Astrocyte of the spinal cord (primary cell): Measurements from ENCODE around the gene SULT1C4.

Source experiments
- DNase-seq: peaks from one replicate; pipeline ENCODE4 v3.0.0; 2011; ENCODE audit warnings: low read depth, low spot score
- H3K4me3 ChIP-seq: 2 replicates; pipeline ENCODE4 v1.5.1; 2011; ENCODE audit warnings: low read depth, mild to moderate bottlenecking, low read length, moderate library complexity
- in situ Hi-C: cut with HindIII; loops from 2 replicates; pipeline ENCODE4 v1.10.0; 2017; ENCODE audit warnings: low sequenced_read_pairs
- TF ChIP-seq, protein P1 (sequence below): IDR thresholded peaks from 2 replicates; pipeline ENCODE4 v1.5.1; 2012; ENCODE audit warnings: low read depth, mild to moderate bottlenecking, low read length, inconsistent platforms

The SULT1C4 gene

DNA sequence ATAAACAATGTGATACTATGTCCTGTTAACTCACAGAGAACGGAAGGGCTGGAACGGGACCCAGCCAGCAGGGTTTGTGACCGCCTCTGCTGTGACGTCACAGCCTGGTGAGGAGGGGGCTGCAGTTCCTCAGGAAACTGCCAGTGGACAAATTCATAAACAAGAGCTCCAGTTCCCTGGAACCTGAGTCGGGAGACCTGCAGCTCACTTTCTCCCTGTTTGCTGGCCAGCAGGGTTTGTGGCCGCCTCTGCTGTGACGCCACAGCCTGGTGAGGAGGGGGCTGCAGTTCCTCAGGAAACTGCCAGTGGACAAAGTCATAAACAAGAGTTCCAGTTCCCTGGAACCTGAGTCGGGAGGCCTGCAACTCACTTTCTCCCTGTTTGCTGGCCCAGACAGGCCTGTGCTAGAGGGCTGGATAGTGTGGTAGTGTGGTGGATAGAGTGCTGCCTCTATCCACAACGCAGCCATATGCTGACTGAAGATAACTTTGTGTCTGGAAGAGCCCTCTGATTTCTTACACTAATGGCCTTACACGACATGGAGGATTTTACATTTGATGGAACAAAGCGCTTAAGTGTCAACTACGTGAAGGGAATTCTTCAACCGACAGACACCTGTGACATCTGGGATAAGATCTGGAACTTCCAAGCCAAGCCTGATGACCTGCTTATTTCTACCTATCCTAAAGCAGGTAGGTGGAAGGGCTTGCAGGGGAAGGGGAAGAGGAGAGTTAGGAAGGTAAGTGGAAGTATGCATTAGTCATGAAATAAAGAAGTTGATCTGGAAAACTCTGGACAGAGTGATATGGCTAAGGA lies at the start of gene SULT1C4:
Gene SULT1C4, plus strand, starts transcription at position 140 of the 816 bp plus-strand sequence. Its CDS starts 384 bp downstream, at position 524.
- DNase-seq = peak; percentile 80
- peak within 1 kb of the TSS; percentile 28 for H3K4me3 ChIP-seq
- TF ChIP-seq, protein P1, sequence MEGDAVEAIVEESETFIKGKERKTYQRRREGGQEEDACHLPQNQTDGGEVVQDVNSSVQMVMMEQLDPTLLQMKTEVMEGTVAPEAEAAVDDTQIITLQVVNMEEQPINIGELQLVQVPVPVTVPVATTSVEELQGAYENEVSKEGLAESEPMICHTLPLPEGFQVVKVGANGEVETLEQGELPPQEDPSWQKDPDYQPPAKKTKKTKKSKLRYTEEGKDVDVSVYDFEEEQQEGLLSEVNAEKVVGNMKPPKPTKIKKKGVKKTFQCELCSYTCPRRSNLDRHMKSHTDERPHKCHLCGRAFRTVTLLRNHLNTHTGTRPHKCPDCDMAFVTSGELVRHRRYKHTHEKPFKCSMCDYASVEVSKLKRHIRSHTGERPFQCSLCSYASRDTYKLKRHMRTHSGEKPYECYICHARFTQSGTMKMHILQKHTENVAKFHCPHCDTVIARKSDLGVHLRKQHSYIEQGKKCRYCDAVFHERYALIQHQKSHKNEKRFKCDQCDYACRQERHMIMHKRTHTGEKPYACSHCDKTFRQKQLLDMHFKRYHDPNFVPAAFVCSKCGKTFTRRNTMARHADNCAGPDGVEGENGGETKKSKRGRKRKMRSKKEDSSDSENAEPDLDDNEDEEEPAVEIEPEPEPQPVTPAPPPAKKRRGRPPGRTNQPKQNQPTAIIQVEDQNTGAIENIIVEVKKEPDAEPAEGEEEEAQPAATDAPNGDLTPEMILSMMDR = no peak
- in situ Hi-C loops = no loop called here

- H3K4me3 ChIP-seq = no peak overlapping the region
- in situ Hi-C loops = no loop called here
- TF ChIP-seq, protein P1 = no peak
- DNase-seq = no peak
Measured at GRCh38 chr2:108329771-108330170, 48.0 kb upstream of the SULT1C4 start.

GRCh38 chr2:108330979-108331378 lies 46.8 kb upstream of the SULT1C4 start:
- TF ChIP-seq, protein P1 = no peak
- in situ Hi-C loops = no loop called here
- peak; percentile 43 for DNase-seq
- no peak overlapping the region for H3K4me3 ChIP-seq

GRCh38 chr2:108345951-108346350 lies 31.8 kb upstream of the SULT1C4 start:
- DNase-seq = no peak
- H3K4me3 ChIP-seq = no peak overlapping the region
- TF ChIP-seq, protein P1 = no peak
- in situ Hi-C loops = no loop called here

DNA sequence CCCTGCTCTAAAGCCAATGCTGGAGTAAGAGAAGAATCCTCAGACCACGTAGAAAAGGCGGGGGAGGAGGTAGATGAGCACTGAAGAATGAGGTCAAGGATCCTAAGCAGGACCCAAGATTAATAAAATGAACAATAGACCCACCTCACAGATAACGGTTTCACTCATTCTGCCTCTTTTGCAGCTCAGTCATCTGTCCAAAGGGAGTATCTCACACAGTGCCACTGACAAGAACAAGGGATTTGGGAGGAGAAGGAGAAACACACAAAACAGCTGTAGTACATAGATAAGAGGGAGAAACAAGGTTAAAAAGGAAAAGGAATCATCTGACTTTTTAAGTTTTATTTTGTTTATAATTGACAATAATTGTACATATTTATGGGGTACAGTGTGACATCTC lies 30.9 kb upstream of the SULT1C4 start:
- in situ Hi-C loops = no loop called here
- TF ChIP-seq, protein P1 = no peak
- H3K4me3 ChIP-seq = no peak overlapping the region
- DNase-seq = no peak

GRCh38 chr2:108347786-108348185 lies 30.0 kb upstream of the SULT1C4 start:
- TF ChIP-seq, protein P1 = no peak

More at GRCh38 chr2:108347786-108348185, 30.0 kb upstream of the SULT1C4 start:
- no peak for DNase-seq
- no peak overlapping the region for H3K4me3 ChIP-seq
- in situ Hi-C loops = no loop called here
